ENCODE data around the gene CDX1. TPM values are rescaled to one million over a fixed set of nuclear protein-coding genes. Genes with fewer than 3 reads are reported as not detected.

CDX1 gene
- total and polyA plus RNA-seq, 2 of the 8 experiments (the other 6 are each of a cell fraction or from before 2014, with no cell fraction given), result not detected

GRCh38 chr5:150155258-150156026, 11.1 kb upstream of the CDX1 start, which contains the start of gene PDGFRB:
PDGFRB (minus strand) TSS chr5:150155845; CDS start chr5:150137047, 18,798 bp downstream.
- H3K36me3 ChIP-seq (ENCODE audit: control insufficient read depth in 2 of 4, insufficient read depth in 4 of 4, low read length in 3 of 4), result no peaks in the 10 kb centered on the region
- no peak within 1 kb of the TSS for H2BK120ac ChIP-seq (replicated peaks; ENCODE audit: low read depth, low read length)
- H2AK5ac ChIP-seq (ENCODE audit: low read depth, low read length), result peak within 1 kb of the TSS; percentile 91; the same call in 1 of the 2 replicates
- H3K23me2 ChIP-seq (ENCODE audit: low read depth, low read length), result no peaks in the 10 kb centered on the region; the same call in 1 of the 2 replicates
- H3K9ac ChIP-seq (replicated peaks in 1 of 4; ENCODE audit: extremely low read depth in 1 of 4, low read depth in 3 of 4, low read length in 3 of 4), result peak within 1 kb of the TSS in 1 of 4 experiments; percentile 4; a peak in 2 of 7 replicates
- no peaks in the 10 kb centered on the region for H3K79me2 ChIP-seq (ENCODE audit: control insufficient read depth in 1 of 2, insufficient read depth in 2 of 2, low read length in 2 of 2)
- peaks cover 6 to 27% (median 13%) of the 10 kb centered on the region in 4 experiments for H3K4me1 ChIP-seq (replicated peaks in 1 of 4; ENCODE audit: control insufficient read depth in 3 of 4, insufficient read depth in 4 of 4, low read length in 3 of 4)
- FAIRE-seq (no peak), DNase-seq (ENCODE audit: low read depth in 1 of 2, low spot score in 2 of 2) (peak in 1 of 2 experiments; percentile 79)
- H3K23ac ChIP-seq (ENCODE audit: insufficient read length), result no peak within 1 kb of the TSS
- H4K5ac ChIP-seq (ENCODE audit: insufficient read length, low read depth, low read length), result no peak within 1 kb of the TSS
- H3K27ac ChIP-seq (ENCODE audit: low read depth, low read length), result no peak within 1 kb of the TSS
- whole genome bisulfite sequencing, 2 experiments (ENCODE audit: extremely low coverage in 1 of 2, insufficient coverage in 1 of 2, insufficient read length in 1 of 2, insufficient replicate concordance in 2 of 2, low coverage in 1 of 2, low lambda C conversion rate in 2 of 2, missing lambda C conversion rate in 1 of 2), result 16% methylated on average over 6 of the region's 17 CpGs; no CpG with 5 or more reads in 1 of the 2 experiments
- no peaks in the 10 kb centered on the region; a peak in 2 of 7 replicates for H3K27me3 ChIP-seq (replicated peaks in 1 of 4; ENCODE audit: control insufficient read depth in 3 of 4, extremely low read depth in 1 of 4, insufficient read depth in 3 of 4, low read length in 3 of 4)
- peak within 1 kb of the TSS; percentile 22 for H3K4ac ChIP-seq (replicated peaks; ENCODE audit: insufficient read length, low read depth, low read length)
- H2BK20ac ChIP-seq (ENCODE audit: low read length), result 0 out of 2 replicates have a peak within 1 kb of the TSS, but pooled peaks have one; percentile 5
- peak within 1 kb of the TSS; percentile 69 to 73 for H3K4me2 ChIP-seq (ENCODE audit: insufficient read depth in 1 of 2, low read depth in 2 of 2, low read length in 2 of 2)
- ChIA-PET CTCF (ENCODE audit: partially characterized antibody) (interaction anchor here (0.8 to 15.3 kb wide), 13 partner anchors 9 to 95 kb away, joined by 3 to 372 read pairs (median 7); no protein-coding TSS in a partner anchor), POLR2A (ENCODE audit: partially characterized antibody) (interaction anchor here (0.7 to 3.4 kb wide), 4 partner anchors 11 to 29 kb away, joined by 3 to 14 read pairs (median 5); no protein-coding TSS in a partner anchor)
- H3K9me3 ChIP-seq (ENCODE audit: insufficient read depth in 2 of 2, low read depth in 1 of 2, low read length in 1 of 2), result no peaks in the 10 kb centered on the region
- peak within 1 kb of the TSS; percentile 76 for H4K8ac ChIP-seq (ENCODE audit: extremely low read depth, insufficient read depth, low read length)
- peak within 1 kb of the TSS; percentile 63 for H3K18ac ChIP-seq (ENCODE audit: extremely low read depth, low read length)
- peak within 1 kb of the TSS; percentile 7 to 50 (median 24); a peak in 6 of 8 replicates for H3K4me3 ChIP-seq (ENCODE audit: extremely low read depth in 1 of 4, insufficient read depth in 2 of 4, low read depth in 3 of 4, low read length in 4 of 4)
- H4K91ac ChIP-seq (replicated peaks; ENCODE audit: insufficient read length, low read length), result no peak within 1 kb of the TSS
- no peak within 1 kb of the TSS for H3K14ac ChIP-seq (ENCODE audit: insufficient read length)
- H3K79me1 ChIP-seq (ENCODE audit: low read depth, low read length), result no peaks in the 10 kb centered on the region
- H4K20me1 ChIP-seq (replicated peaks in 1 of 2; ENCODE audit: control insufficient read depth in 1 of 2, insufficient read depth in 2 of 2, low read length in 2 of 2), result no peaks in the 10 kb centered on the region
- H2AFZ ChIP-seq (ENCODE audit: low read length), result no peak within 1 kb of the TSS; the same call in 1 of the 2 replicates
- peak within 1 kb of the TSS; percentile 40; the same call in 1 of the 2 replicates for H2BK15ac ChIP-seq (ENCODE audit: low read length)
- peak within 1 kb of the TSS; percentile 72; the same call in 1 of the 2 replicates for H2BK5ac ChIP-seq (ENCODE audit: low read depth, low read length)
- H2BK12ac ChIP-seq (ENCODE audit: low read depth, low read length), result peak within 1 kb of the TSS; percentile 78
- H3K56ac ChIP-seq (replicated peaks; ENCODE audit: insufficient read length, low read depth, low read length), result no peak within 1 kb of the TSS
- TF ChIP-seq POLR2A (IDR thresholded peaks at IDR 0.05; ENCODE audit: control extremely low read depth in 1 of 2, low read depth in 2 of 2, low read length in 2 of 2) (0 out of 3 replicates have a peak, but pooled peaks of 1 of the 2 experiments have one; percentile 18), MAX (IDR thresholded peaks at IDR 0.05) (peak; percentile 40; the same call in 1 of the 2 replicates), RBBP5 (IDR thresholded peaks at IDR 0.05; ENCODE audit: borderline replicate concordance, low read depth, low read length) (no peak), RAD21 (IDR thresholded peaks at IDR 0.05 in 1 of 2, conservative IDR thresholded peaks at IDR 0.05 in 1 of 2; ENCODE audit: low read depth in 2 of 2, low read length in 2 of 2) (peak in 1 of 2 experiments; percentile 12; a peak in 1 of 4 replicates), SP2 (IDR thresholded peaks at IDR 0.05; ENCODE audit: low read length) (no peak), TAF1 (IDR thresholded peaks at IDR 0.05; ENCODE audit: low read depth, low read length) (peak; percentile 67), CBX8 (IDR thresholded peaks at IDR 0.05; ENCODE audit: borderline replicate concordance, low read depth, low read length) (no peak), USF2 (IDR thresholded peaks at IDR 0.05; ENCODE audit: low read length) (no peak), CTBP2 (IDR thresholded peaks at IDR 0.05; ENCODE audit: borderline replicate concordance, insufficient read depth, insufficient read length, low read length) (no peak)

Measured in H1 (cell line).